ENCODE measurements around the gene CFAP57. TPM values are rescaled to one million over a fixed set of nuclear protein-coding genes. Genes with fewer than 3 reads are reported as not detected.

Gene CFAP57
- total RNA-seq, 1 donor from 2014 or later = not detected

GRCh38 chr1:43285269-43285990, 113.3 kb downstream of the CFAP57 start, which contains the start of gene C1orf210:
Gene C1orf210 (minus strand): TSS chr1:43285581. CDS start chr1:43283270, 2,311 bp downstream.
- no peaks in the 10 kb centered on the region for H3K4me1 ChIP-seq
- H3K36me3 ChIP-seq = no peaks in the 10 kb centered on the region
- no peak for TF ChIP-seq CTCF (IDR thresholded peaks at IDR 0.05)
- H3K27me3 ChIP-seq = no peaks in the 10 kb centered on the region
- no peak for DNase-seq (ENCODE audit: low spot score in 2 of 2)
- H3K27ac ChIP-seq = no peak within 1 kb of the TSS
- intact Hi-C loops (cut with DNase I) = no loop called here
- H3K4me3 ChIP-seq = no peak within 1 kb of the TSS
- no peaks in the 10 kb centered on the region for H3K9me3 ChIP-seq

DNA sequence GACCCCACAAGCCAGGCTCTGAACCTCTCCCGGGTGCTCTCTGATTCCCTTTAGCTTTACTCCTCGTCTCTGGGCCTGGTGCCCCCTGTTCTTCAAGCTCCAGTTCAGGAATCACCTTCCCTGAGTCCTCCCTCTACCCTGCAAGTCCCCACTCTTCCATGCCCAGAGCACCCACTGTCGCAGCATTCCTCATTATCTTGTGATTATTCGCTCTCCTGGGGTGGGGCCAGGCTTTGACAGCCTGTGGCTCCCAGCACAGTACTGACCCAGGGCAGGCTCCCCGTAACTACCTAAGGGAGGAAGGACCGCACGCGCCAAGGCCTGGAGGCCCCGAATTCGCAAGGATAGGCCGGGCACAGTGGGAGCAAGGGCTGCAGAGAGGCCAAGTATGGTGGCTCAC, 114.0 kb downstream of the CFAP57 start:
- no peaks in the 10 kb centered on the region for H3K9me3 ChIP-seq
- no peak overlapping the region for H3K27ac ChIP-seq
- intact Hi-C loops (cut with DNase I) = no loop called here
- TF ChIP-seq CTCF (IDR thresholded peaks at IDR 0.05) = no peak
- no peaks in the 10 kb centered on the region for H3K27me3 ChIP-seq
- H3K4me1 ChIP-seq = no peaks in the 10 kb centered on the region
- H3K4me3 ChIP-seq = no peak overlapping the region
- DNase-seq (ENCODE audit: low spot score in 2 of 2) = no peak
- H3K36me3 ChIP-seq = no peaks in the 10 kb centered on the region

GRCh38 chr1:43286533-43286932, 114.4 kb downstream of the CFAP57 start:
- no peaks in the 10 kb centered on the region for H3K36me3 ChIP-seq
- intact Hi-C loops (cut with DNase I) = no loop called here
- H3K27ac ChIP-seq = no peak overlapping the region
- no peak for TF ChIP-seq CTCF (IDR thresholded peaks at IDR 0.05)
- DNase-seq (ENCODE audit: low spot score in 2 of 2) = no peak
- no peaks in the 10 kb centered on the region for H3K9me3 ChIP-seq
- H3K4me1 ChIP-seq = no peaks in the 10 kb centered on the region
- no peak overlapping the region for H3K4me3 ChIP-seq
- no peaks in the 10 kb centered on the region for H3K27me3 ChIP-seq

- TF ChIP-seq CTCF (IDR thresholded peaks at IDR 0.05) = no peak
- Histone ChIP-seq H3K9me3 (no peaks in the 10 kb centered on the region), H3K36me3 (no peaks in the 10 kb centered on the region), H3K27ac (no peak overlapping the region), H3K27me3 (no peaks in the 10 kb centered on the region), H3K4me3 (no peak overlapping the region), H3K4me1 (no peaks in the 10 kb centered on the region)
- intact Hi-C loops (cut with DNase I) = no loop called here
- no peak for DNase-seq (ENCODE audit: low spot score in 2 of 2)
Observed at GRCh38 chr1:43288058-43288784, 116.1 kb downstream of the CFAP57 start.

- DNase-seq (ENCODE audit: low spot score in 2 of 2) = no peak
- intact Hi-C loops (cut with DNase I) = no loop called here
- H3K36me3 ChIP-seq = no peaks in the 10 kb centered on the region
- H3K27ac ChIP-seq = no peak overlapping the region
- no peak overlapping the region for H3K4me3 ChIP-seq
- no peaks in the 10 kb centered on the region for H3K27me3 ChIP-seq
- no peak for TF ChIP-seq CTCF (IDR thresholded peaks at IDR 0.05)
- H3K9me3 ChIP-seq = no peaks in the 10 kb centered on the region
- no peaks in the 10 kb centered on the region for H3K4me1 ChIP-seq
Observed at GRCh38 chr1:43288785-43289706, 116.9 kb downstream of the CFAP57 start.
